Omental fat pad (tissue), 4 donors: ENCODE results near the gene RNF144A. TPM values are rescaled to one million over a fixed set of nuclear protein-coding genes. Genes with fewer than 3 reads are reported as not detected.

Source experiments
- ATAC-seq: fragments of 150-250 bp; one replicate; pipeline ENCODE4 v1.9.1; 2016; ENCODE audit warnings: mild to moderate bottlenecking, moderate library complexity; ENCODE audit not compliant: low FRiP score
- DNase-seq: peaks from one replicate; pipeline ENCODE4 v3.0.0-alpha.2; 2019; ENCODE audit warnings: low spot score
- total RNA-seq, 4 donors: library from RNA; depleted of rRNA; stranded (reverse); fragments of >200 nt; gene quantifications; one replicate each; pipeline ENCODE4 v1.1.0, GENCODE V29; 2016
- TF ChIP-seq, protein P1 (sequence below), 3 donors: fragments of 450-650 bp; IDR thresholded peaks; one replicate each; pipeline ENCODE4 v1.5.1; 2016 to 2017; ENCODE audit warnings: antibody characterized with exemption in 3 of 3, mild to moderate bottlenecking in 3 of 3, moderate library complexity in 2 of 3

Gene RNF144A
- total RNA-seq, 4 donors from 2014 or later: 12.6 to 39.9 (median 16.3) TPM

DNA sequence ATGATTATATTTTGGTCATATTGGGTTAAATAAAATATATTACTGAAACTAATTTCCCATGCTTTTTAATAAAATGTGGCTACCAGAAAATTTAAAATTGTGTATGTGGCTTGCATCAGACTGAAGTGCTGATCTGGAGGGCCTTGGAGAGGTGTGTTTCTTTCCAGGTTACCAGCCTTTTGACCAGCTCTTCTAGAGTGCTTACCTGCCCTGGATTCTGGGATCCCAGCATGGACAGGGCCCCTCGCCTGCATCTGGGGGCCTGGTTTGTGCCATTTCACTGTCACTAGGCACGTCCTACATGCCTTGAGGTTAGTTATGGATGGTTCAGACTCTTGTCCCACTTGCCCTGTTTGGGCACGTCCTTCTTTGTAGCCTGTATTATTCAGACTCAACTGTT is 10.5 kb downstream of the RNF144A start:
- ATAC-seq (no peak), DNase-seq (no peak)
- TF ChIP-seq, protein P1, sequence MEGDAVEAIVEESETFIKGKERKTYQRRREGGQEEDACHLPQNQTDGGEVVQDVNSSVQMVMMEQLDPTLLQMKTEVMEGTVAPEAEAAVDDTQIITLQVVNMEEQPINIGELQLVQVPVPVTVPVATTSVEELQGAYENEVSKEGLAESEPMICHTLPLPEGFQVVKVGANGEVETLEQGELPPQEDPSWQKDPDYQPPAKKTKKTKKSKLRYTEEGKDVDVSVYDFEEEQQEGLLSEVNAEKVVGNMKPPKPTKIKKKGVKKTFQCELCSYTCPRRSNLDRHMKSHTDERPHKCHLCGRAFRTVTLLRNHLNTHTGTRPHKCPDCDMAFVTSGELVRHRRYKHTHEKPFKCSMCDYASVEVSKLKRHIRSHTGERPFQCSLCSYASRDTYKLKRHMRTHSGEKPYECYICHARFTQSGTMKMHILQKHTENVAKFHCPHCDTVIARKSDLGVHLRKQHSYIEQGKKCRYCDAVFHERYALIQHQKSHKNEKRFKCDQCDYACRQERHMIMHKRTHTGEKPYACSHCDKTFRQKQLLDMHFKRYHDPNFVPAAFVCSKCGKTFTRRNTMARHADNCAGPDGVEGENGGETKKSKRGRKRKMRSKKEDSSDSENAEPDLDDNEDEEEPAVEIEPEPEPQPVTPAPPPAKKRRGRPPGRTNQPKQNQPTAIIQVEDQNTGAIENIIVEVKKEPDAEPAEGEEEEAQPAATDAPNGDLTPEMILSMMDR (IDR thresholded peaks at IDR 0.05): no peak

DNA sequence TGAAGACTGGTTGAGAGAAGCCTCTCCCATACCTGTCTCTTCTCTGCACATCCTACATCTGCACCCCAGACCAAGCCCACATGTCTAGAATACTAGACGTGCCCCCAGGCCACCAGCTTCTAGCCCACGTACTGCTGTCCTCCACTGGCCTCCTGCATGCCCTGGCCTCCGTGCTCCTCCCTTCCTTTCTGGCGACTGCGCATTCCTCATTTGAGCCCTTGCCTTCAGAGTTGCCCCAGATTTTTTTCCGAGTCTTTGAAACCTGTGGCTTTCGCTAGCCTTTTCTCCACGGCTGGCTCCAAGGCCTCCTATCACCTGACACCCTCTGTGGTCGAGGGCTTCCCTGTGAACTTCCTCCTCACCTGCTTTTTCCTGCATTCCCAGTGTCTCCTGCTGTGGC is 11.2 kb downstream of the RNF144A start:
- TF ChIP-seq, protein P1 (IDR thresholded peaks at IDR 0.05): no peak

DNA sequence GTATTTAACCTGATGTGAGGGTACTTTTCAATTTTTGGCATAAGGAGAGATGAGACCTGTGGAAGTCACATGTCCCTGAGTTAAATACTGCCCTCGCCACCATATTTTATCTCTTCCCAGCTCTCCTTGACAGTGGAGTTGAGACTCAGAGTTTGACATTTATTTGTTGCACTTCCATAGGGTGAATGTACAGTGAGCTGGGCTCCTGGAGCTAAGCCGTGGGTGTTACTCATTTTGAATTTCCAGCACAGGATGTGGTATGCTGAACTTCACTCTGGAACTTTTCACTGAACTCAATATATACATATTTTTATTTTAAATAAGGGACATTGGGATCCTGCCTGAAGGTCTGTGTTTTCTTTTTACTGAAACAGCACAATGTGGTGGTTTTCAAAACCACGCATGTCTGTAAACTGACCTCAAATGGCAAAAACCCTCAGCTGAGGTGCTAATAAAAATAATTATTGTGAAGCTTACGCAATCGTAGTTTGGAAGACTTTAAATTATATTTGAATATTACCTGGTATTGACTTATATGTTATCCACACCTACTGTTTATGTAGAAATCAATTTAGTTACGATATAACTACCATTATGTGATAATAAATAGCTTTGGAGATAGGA is 12.1 kb downstream of the RNF144A start:
- TF ChIP-seq, protein P1 (IDR thresholded peaks at IDR 0.05): no peak
- ATAC-seq (no peak), DNase-seq (no peak)

More for the DNA sequence above, 11.2 kb downstream of the RNF144A start:
- DNase-seq (no peak), ATAC-seq (no peak)

DNA sequence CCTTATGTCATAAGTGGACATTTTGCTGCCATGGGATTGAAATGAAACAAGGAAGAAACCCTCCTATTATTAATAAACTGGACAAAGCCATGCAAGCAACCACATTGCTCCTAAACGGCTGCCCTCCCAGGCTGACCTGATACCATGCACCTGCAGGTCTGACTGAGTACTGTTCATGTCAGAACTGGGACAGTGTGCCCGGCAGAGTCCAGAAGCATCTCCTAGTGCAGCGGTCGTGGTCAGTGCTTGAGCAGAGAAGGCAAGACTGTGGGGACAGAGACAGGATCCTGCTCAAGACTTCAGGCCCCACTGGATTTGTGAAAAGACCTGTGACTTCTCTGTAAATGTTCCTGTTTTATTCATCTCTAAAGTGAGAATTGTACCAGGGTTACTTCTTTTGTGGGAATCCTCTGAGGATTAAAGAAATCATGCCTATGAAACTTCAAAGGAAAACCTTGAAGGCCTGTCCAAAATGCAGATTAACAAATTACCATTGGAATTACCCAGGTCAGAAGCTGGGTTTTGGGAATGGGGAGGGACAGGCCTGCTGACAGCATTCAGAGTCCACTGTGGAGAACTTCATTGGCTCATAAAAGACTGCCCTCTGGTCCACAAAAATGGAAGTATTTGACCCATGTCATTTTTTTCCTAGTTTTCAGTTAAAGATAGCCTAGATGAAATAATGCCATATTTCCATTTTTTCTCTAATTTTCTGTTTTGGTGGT is 13.9 kb downstream of the RNF144A start:
- DNase-seq (no peak), ATAC-seq (no peak)
- TF ChIP-seq, protein P1 (IDR thresholded peaks at IDR 0.05): no peak

DNA sequence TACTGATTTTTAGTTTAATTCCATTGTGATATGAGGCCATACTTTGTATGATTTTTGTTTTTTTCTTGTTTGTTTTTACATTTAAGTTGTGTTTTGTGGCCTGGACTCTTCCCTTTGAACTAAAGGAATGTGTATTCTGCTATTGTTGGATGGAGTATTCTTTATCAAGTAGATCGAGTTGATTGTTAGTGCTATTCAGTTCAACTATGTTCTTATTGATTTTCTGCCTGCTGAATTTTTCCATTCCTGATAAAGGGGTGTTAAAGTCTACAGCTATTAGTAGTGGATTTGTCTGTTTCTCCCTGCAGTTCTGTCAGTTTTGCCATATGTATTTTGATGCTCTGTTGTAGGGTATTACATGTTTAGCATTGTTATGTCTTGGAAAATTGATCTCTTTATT is 14.5 kb downstream of the RNF144A start:
- TF ChIP-seq, protein P1 (IDR thresholded peaks at IDR 0.05): no peak
- ATAC-seq (no peak), DNase-seq (no peak)

DNA sequence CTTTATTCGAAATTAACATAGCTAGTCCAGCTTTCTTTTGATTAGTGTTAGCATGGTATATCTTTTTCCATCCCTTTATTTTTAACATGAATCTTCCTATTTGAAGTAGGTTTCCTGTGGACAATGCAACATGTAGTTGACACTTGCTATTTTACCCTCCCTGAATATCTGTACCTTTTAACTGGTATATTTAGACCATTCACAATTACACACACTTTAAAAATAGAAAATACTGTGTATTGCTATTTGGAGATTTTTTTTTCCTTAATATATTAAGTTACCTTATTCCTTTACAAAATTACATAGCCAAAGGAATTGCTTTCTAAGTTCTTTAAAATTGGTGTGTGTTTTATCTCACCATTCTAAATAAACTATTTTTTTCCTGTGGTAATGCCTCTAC is 15.0 kb downstream of the RNF144A start:
- ATAC-seq (no peak), DNase-seq (no peak)
- TF ChIP-seq, protein P1 (IDR thresholded peaks at IDR 0.05): no peak

DNA sequence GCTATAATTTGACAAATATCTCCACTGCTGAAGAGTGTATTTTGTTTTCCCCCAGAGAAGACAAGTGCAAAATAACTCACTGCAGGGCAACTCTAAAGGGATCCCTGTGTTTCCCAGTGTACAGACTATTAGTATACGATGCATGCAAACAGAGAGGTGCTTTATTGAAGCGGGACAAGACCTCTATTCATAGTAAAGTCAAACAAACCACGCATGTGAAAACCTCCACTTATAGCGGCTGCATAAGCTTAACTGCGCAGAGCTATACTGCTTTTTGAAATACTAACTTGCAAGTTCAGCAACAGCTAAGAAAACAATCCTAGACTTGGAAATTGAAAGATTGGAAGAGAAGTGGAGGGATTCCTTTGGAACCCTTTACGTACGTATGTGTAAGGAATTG is 15.6 kb downstream of the RNF144A start:
- TF ChIP-seq, protein P1 (IDR thresholded peaks at IDR 0.05): no peak
- ATAC-seq (no peak), DNase-seq (no peak)
